ENCODE measurements around the gene LYSMD3. TPM values are rescaled to one million over a fixed set of nuclear protein-coding genes. Genes with fewer than 3 reads are reported as not detected.

Gene LYSMD3
- total RNA-seq, 2 experiments from 2014 or later, result 9.5 to 14.8 TPM

- H2AFZ ChIP-seq (ENCODE audit: low read length), result no peak overlapping the region
- H4K20me1 ChIP-seq (ENCODE audit: insufficient read depth, low read length), result no peaks in the 10 kb centered on the region
- ChIA-PET POLR2A (interaction anchor here (1.0 to 3.4 kb wide), 5 partner anchors 11 to 65 kb away, joined by 3 to 40 read pairs (median 10); partner anchors contain the start of gene CETN3), CTCF (ENCODE audit: unreplicated experiment) (interaction anchor here (1.6 kb wide), 1 partner anchor 53 kb away, joined by 3 read pairs; no protein-coding TSS in a partner anchor)
- DNase-seq (ENCODE audit: low spot score), result no peak
- peak overlapping the region; percentile 80 for H3K4me3 ChIP-seq (ENCODE audit: low read depth, low read length, poor library complexity, severe bottlenecking)
- H3K9me3 ChIP-seq (ENCODE audit: low read length), result no peaks in the 10 kb centered on the region
- no peak for TF ChIP-seq CTCF (conservative IDR thresholded peaks at IDR 0.05; ENCODE audit: low read length)
- no peak for TF ChIP-seq EZH2phosphoT487 (IDR thresholded peaks at IDR 0.05; ENCODE audit: borderline replicate concordance, low read depth, low read length)
- no peaks in the 10 kb centered on the region for H3K9me2 ChIP-seq (ENCODE audit: insufficient read depth, low read length)
- no peak overlapping the region for H3K27ac ChIP-seq (ENCODE audit: low read depth, low read length, poor library complexity, severe bottlenecking)
- H3K79me2 ChIP-seq (ENCODE audit: insufficient read depth, low read depth, low read length), result peaks cover 39% of the 10 kb centered on the region
- H3K36me3 ChIP-seq (ENCODE audit: insufficient read depth, low read length), result no peaks in the 10 kb centered on the region
- intact Hi-C loops (cut with micrococcal nuclease; ENCODE audit: unreplicated experiment), result loop anchor here (2.0 kb wide), 1 partner anchor 905 kb away; no protein-coding TSS in a partner anchor
- H3K4me1 ChIP-seq (ENCODE audit: insufficient read depth, low read length, poor library complexity, severe bottlenecking), result peaks cover 41% of the 10 kb centered on the region
- peak overlapping the region; percentile 96 for H3K4me2 ChIP-seq (ENCODE audit: low read length)
- TSS peak; percentile 67 for BruUV-seq (replicated peaks)
These were observed 53.9 kb downstream of the LYSMD3 start for GRCh38 chr5:90475436-90475980.

- Histone ChIP-seq H3K9me3 (ENCODE audit: low read length) (no peaks in the 10 kb centered on the region), H3K4me1 (ENCODE audit: insufficient read depth, low read length, poor library complexity, severe bottlenecking) (peaks cover 41% of the 10 kb centered on the region), H3K4me2 (ENCODE audit: low read length) (peak within 1 kb of the TSS; percentile 96), H3K27ac (ENCODE audit: low read depth, low read length, poor library complexity, severe bottlenecking) (peak within 1 kb of the TSS; percentile 59), H3K79me2 (ENCODE audit: insufficient read depth, low read depth, low read length) (peaks cover 39% of the 10 kb centered on the region), H3K36me3 (ENCODE audit: insufficient read depth, low read length) (0 out of 2 replicates have a peak, but pooled peaks cover 10% of the 10 kb centered on the region), H3K4me3 (ENCODE audit: low read depth, low read length, poor library complexity, severe bottlenecking) (peak within 1 kb of the TSS; percentile 80), H2AFZ (ENCODE audit: low read length) (peak within 1 kb of the TSS; percentile 89), H3K9me2 (ENCODE audit: insufficient read depth, low read length) (no peaks in the 10 kb centered on the region), H4K20me1 (ENCODE audit: insufficient read depth, low read length) (no peaks in the 10 kb centered on the region)
- intact Hi-C loops (cut with micrococcal nuclease; ENCODE audit: unreplicated experiment), result loop anchor here (1.0 to 2.0 kb wide), 3 partner anchors 55 to 906 kb away; partner anchors contain the start of genes CETN3 and LYSMD3
- TF ChIP-seq EZH2phosphoT487 (IDR thresholded peaks at IDR 0.05; ENCODE audit: borderline replicate concordance, low read depth, low read length) (no peak), CTCF (conservative IDR thresholded peaks at IDR 0.05; ENCODE audit: low read length) (peak; percentile 45)
- ChIA-PET CTCF (ENCODE audit: unreplicated experiment) (interaction anchor here (1.1 to 1.6 kb wide), 3 partner anchors 35 to 65 kb away, joined by 3 to 5 read pairs (median 3); partner anchors contain the start of gene CETN3), POLR2A (interaction anchor here (0.5 to 3.6 kb wide), 11 partner anchors 14 to 873 kb away, joined by 3 to 40 read pairs (median 4); partner anchors contain the start of genes CETN3 and LYSMD3)
- no TSS peak for BruUV-seq (replicated peaks)
- peak; percentile 93 for DNase-seq (ENCODE audit: low spot score)
These were observed 54.9 kb downstream of the LYSMD3 start, which contains the start of the genes MBLAC2 and POLR3G for GRCh38 chr5:90474235-90475107. Gene MBLAC2 (minus strand): TSS chr5:90474771. CDS start chr5:90474292, 479 bp downstream. Gene POLR3G (plus strand): TSS chr5:90474864. CDS start chr5:90485568, 10,704 bp downstream.

All from OCI-LY7 (cell line).